Limb (tissue), 2 donors: ENCODE results near the gene TFAP2B.

ENCODE experiments used
- DNase-seq, 2 donors: peaks; one replicate each; pipeline ENCODE4 v3.0.0-alpha.2; 2016; ENCODE audit errors: extremely low spot score in 2 of 2

TFAP2B gene

GRCh38 chr6:50818673-50819072 lies at the start of gene TFAP2B:
TFAP2B (plus strand) TSS chr6:50818871; CDS start chr6:50818892, 21 bp downstream.
- DNase-seq, result no peak

GRCh38 chr6:50778696-50779095 lies 40.0 kb upstream of the TFAP2B start:
- no peak for DNase-seq

DNA sequence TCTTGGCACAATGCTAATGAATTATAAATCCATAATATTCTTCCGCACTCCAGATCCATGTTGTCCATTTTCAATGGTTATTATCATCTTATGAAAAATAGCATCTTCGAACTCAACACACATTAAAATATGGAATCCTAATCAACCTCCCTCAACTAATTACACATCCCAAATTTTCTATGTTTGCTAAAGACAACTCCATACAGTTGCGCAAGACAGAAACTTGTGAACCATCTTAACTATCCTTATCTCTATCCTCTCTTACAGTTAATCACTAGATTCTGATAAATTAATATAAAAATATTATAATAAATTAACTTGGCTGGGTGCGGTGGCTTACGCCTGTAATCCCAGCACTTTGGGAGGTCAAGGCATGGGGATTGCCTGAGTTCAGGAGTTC lies 38.3 kb upstream of the TFAP2B start:
- DNase-seq, result no peak

DNA sequence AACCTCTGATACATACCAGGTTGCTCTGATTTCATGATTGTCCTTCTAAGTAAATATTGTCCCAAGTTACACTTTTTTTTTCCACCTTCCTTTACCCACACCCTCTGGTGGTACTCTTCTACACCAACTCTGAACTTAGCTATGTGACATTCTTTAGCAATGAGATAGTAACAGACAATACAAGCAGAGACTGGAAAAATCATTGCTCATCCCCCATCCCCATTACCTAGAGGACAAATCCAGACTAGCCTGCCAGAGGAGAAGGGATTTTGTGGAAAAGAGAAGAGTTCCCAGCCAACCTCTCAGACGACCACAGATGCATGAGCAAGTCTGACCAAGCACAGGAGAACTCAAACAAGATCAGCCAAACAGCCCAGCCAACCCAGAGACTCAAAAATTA lies 32.8 kb upstream of the TFAP2B start:
- DNase-seq, result no peak

GRCh38 chr6:50791900-50792508 lies 26.7 kb upstream of the TFAP2B start:
- peak in 1 of 2 donors; percentile 51 for DNase-seq

DNA sequence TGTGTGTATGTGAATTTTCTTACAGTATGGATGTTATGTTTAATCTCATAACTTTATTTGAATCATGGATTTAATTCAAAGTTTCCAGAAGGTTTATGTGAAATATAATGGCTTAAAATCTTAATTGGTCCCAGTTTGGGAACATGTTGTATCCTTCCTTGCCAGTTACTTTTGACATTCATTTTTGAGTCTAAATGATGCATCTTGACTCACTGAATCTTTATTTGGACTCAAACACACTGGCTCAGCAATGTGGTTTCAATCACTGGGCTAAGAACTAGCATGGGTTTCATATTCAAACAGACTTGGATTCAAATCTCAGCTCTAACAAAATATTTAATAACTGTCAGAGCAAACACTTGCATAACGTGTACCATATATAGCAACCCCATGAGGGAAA lies 25.9 kb upstream of the TFAP2B start:
- no peak for DNase-seq

GRCh38 chr6:50795574-50795973 lies 23.1 kb upstream of the TFAP2B start:
- no peak for DNase-seq

DNA sequence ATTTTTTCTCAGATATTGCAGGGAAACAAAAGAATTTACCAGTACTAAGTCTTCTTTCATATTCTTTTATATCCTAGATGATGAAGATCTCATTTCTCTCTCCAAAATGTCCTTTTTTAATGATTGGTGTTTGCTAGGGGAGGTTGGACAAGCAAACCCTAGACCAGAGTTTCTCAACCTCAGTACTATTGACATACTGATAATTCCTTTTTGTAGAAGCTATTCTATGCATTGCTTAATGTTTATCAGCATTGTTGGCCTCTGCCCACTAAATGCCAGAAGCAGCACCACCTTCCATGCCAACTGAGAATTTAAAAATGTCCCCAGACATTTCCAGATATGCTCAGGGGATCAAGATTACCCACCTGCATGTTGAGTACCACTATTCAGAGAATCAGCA lies 14.4 kb upstream of the TFAP2B start:
- no peak for DNase-seq

DNA sequence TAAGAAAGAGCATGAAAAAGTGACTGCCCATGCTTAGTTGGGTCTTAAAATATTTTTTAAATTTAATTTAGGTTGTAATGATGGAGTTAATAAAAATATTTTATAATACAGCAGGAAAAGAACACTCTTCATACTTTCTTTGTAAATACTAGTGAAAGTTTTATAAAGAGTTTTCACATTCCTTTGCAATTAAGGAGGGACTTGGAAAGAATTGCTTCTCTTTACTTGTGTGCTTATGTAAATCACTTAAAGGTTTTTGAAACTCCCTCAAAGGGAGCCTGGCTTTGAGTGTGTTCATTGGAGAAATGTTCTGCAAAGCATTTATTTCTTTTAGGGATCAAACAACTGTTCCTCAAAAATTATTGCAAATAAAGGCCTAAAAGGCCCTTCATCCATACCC lies 11.6 kb upstream of the TFAP2B start:
- DNase-seq, result no peak

DNA sequence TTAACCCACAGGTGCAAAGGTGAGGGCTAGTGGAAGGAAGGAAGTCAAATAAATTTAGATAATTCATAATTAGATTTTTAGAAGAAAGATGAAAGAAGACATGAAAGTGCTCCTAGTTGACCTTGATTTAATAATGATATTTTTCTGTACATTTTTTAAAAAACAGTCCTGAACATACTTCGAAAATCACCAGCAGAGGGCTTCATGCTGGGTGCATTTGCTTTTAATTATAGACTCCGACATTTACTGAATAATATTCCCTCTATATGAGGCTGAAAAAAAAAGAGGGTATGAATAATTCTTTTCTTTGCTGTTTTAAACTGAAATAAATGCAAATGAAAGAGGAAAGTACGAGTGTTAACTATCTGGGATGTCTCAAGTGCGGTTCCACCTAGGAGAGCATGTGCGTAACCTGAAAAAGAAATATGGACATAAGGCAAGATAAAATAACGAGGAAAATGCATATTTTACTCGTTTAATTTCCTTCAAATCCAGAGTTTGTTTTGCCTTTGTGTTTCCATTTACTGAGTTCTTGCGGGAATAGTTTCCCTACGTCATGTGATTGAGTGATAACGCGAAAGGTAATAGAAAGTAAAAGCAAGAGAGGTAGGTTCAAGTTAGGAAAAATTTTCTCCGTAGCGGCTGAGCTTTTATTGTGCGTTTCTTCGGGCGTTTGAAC lies 3.1 kb upstream of the TFAP2B start:
- DNase-seq, result peak in 1 of 2 donors; percentile 45

- DNase-seq, result peak; percentile 82 to 87
These were observed 2.5 kb upstream of the TFAP2B start for GRCh38 chr6:50816115-50816675.

DNA sequence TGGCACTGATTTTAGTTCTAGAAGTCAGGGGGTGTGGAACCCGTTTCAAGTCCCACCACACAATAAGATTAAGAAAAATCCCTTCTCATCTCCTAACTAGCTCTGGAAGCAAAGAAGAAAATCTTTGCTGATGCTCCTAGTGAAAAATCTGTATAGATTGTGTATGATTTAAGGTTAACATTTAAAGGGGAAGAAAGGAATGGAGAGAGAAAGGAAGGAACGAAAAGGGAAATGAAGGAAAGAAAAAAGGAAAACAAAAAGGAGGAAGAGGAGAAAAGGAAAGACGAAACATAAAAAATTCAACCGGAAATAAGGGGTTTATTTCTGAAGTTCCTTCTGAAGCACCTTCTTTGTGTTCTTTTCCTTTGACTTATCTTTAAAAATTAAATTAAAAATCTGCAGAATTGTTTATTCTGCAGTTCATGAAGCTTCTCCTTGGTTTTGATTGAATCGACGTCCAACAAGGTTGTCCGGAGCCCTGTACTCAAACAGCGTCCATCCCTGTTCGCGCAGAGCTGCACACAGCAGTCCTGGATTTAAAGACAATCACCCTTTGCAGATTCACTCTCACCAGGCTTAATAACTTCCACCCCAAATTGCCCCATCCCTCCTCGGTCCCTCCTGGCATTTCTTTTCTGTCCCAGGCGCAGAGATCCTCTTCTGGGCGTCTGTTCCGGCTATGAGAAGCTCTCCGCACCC lies 1.6 kb upstream of the TFAP2B start:
- peak in 1 of 2 donors; percentile 50 for DNase-seq

GRCh38 chr6:50817646-50817950 lies 1.1 kb upstream of the TFAP2B start:
- no peak for DNase-seq

DNA sequence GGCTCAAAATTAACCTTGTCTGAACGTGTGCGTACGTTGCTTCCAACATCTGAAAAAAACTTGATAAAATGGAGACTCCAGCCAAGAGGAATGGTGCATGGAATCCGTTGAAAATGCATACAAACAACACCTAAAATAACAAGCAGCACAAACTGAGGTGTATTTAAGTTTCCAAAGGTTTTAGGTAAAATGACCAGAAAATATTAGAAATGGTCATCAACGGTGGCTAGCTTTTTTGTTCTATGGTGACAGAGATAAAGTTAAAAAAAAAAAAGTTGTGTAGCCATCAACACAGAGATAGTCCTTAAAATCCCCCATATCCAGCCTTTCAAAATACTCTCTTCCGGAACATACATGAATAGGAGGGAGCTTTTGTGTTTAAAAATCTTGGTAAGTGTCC lies 651 bp upstream of the TFAP2B start:
- no peak for DNase-seq

DNA sequence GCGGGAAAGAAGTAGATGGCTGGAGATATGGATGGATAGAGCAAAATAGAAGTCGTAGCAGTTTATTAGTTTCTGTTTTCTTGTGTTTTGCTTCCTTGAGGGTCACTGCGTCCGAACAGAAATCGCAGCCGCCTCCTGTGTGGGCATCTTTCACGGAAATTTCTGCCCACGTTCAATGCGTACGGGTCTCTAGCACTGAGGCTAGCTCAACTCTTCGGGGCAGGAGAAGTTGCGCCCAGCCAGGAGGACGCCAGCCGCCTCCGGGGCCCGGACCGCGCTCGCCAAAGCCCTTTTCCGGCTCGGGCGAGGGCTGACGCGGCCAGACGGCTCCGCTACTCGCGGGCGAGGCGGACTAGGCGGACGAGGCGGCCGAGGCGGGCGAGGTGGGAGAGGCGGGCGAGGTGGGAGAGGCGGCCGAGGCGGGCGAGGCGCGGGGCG lies 814 bp downstream of the TFAP2B start:
- DNase-seq, result peak in 1 of 2 donors; percentile 64

DNA sequence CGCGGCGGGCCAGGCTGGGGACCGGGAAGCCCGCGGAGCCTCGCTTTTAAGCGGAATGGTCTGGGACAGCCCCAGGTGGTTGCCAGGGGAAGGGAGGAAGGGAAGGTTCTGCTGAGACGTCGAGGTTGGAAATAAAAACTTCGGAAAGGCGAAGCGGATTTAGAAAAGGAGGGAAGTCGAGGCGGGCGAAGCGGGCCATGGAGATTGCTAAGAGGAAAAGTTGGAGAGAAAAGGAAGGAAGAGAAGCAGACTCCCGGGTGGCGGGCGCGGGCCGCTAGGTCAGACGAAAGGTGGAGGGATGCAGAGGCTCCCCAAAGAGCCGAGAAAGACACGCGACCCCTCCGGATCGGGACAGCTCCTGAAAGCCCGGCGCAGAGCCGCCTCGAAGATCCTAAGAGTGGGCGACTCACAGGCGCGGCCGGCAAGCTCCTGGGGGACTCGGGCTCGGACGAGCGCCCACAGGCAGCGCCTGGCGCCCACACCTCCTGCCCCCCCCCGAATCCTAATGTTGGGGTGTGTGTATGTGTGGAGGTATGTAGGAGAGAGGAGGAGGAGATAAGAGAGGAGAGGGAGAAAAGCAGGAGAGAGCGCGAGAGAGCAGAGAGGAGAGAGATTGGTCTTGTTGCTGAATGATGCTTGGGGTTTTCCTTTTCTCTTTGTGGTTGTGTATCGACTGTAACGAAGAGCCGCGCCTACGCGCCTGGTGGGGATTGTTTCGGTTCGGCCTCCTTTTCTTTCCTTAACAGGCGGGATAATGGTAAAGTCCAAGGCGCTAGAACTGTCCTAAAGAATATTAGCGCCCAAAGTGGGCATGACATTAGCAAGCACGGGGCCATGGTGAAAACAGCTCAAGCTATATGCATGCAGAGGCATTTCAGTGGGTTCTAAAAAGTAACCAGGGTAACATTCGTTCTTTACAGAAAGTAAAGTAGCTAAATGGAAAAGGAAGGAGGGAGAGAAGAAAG lies 1.5 kb downstream of the TFAP2B start:
- DNase-seq, result peak in 1 of 2 donors; percentile 58

- DNase-seq, result no peak
These were observed 2.2 kb downstream of the TFAP2B start for GRCh38 chr6:50820869-50821264.

DNA sequence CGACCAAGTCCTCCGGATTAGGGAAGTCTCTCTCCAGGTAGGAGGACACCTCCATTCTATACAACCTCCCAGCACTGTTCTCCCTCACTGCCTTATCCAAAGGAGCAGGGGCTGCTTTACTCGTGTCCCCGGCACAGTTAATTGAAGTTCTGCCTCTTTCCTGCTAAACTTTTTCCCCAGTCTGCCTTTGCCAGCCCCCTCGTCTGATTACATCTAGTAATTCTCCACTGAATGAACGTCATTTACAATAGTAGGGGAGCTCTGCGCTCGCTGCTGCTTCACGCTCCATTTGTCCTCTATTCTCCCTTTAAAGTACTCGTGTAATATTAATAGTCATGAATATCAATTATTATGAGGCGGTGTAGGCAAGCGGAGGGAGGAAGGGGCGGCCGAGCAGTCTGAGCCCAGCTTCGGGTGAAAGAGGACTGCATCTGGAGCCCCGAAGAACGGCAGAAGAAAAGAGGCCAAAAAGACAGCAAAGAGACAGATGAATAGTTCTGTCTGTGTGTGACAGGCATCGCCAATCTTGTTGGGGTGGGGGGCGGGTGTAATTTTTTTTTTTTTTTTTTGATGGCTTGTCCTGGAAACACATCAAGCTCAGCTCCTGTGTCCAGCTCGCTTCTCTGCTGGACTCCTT lies 2.9 kb downstream of the TFAP2B start:
- DNase-seq, result peak in 1 of 2 donors; percentile 45

DNA sequence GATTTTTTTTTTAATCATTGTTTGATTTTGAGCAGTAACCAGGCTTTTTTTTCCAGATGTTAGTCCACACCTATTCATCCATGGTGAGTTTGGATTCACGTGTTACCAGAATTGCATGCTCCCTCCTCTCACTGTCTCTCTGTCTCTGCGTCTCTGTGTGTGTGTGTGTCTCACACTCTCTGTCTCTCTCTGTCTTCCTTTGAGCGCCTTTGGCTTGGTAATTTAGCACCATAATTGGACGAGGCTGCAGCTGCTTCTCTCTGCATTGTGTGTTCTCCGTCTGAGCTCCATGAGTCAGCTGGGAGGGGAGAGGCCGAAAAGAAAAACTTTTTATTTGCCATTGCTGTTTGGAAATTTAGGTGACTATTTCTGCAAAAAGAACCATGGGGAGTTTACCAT lies 3.4 kb downstream of the TFAP2B start:
- no peak for DNase-seq

- DNase-seq, result no peak
These were observed 4.6 kb downstream of the TFAP2B start for GRCh38 chr6:50823094-50823920.
